Smooth muscle cell (in vitro differentiated cells): ENCODE data around the gene KIF5B. TPM values are rescaled to one million over a fixed set of nuclear protein-coding genes. Genes with fewer than 3 reads are reported as not detected.

ENCODE experiments used
- DNase-seq: peaks from one replicate; lab custom pipeline; 2025; ENCODE audit not compliant: unreplicated experiment; lab: John Stamatoyannopoulos, UW
- H2AFZ ChIP-seq: fragments of 200-600 bp; sonication (generic); 2 replicates; pipeline ENCODE4 v1.6.0; 2016; ENCODE audit warnings: antibody characterized with exemption, low read depth, mild to moderate bottlenecking
- H3F3A ChIP-seq: fragments of 200-600 bp; sonication (generic); 2 replicates; pipeline ENCODE4 v1.6.0; 2017; ENCODE audit warnings: antibody characterized with exemption, low read depth
- H3K27ac ChIP-seq: fragments of 200-600 bp; sonication (generic); 2 replicates; pipeline ENCODE4 v1.5.1; 2016; ENCODE audit warnings: low read depth, mild to moderate bottlenecking
- H3K27me3 ChIP-seq: fragments of 200-600 bp; sonication (generic); 2 replicates; pipeline ENCODE4 v1.6.1; 2016; ENCODE audit warnings: low read depth, mild to moderate bottlenecking
- H3K36me3 ChIP-seq: fragments of 200-600 bp; sonication (generic); 2 replicates; pipeline ENCODE4 v1.5.1; 2016; ENCODE audit warnings: low read depth
- H3K4me1 ChIP-seq: fragments of 200-600 bp; sonication (generic); 2 replicates; pipeline ENCODE4 v1.5.1; 2016; ENCODE audit warnings: low read depth
- H3K4me2 ChIP-seq: fragments of 200-600 bp; sonication (generic); 2 replicates; pipeline ENCODE4 v1.6.0; 2016; ENCODE audit warnings: mild to moderate bottlenecking
- H3K4me3 ChIP-seq: fragments of 200-600 bp; sonication (generic); 2 replicates; pipeline ENCODE4 v1.5.1; 2016; ENCODE audit warnings: mild to moderate bottlenecking
- H3K79me2 ChIP-seq: fragments of 200-600 bp; sonication (generic); 2 replicates; pipeline ENCODE4 v1.6.0; 2016; ENCODE audit warnings: low read depth, mild to moderate bottlenecking
- H3K9ac ChIP-seq: fragments of 200-600 bp; sonication (generic); 2 replicates; pipeline ENCODE4 v1.6.0; 2016; ENCODE audit warnings: low read depth
- H3K9me3 ChIP-seq: fragments of 200-600 bp; sonication (generic); replicated peaks from 2 replicates; pipeline ENCODE4 v1.5.1; 2016; ENCODE audit warnings: low read depth
- H4K20me1 ChIP-seq: fragments of 200-600 bp; sonication (generic); 2 replicates; pipeline ENCODE4 v1.6.0; 2016; ENCODE audit warnings: low read depth
- WGBS: methylation state at CpG from one replicate; pipeline ENCODE4 v1.1.7; 2016; ENCODE audit warnings: low lambda C conversion rate; 5-methylcytosine and 5-hydroxymethylcytosine counted together
- polyA plus RNA-seq: library from polyadenylated mRNA; unstranded; fragments of >200 nt; fragmentation: Nextera tagmentation; extraction: Ambion mirVana; gene quantifications from 2 replicates; pipeline ENCODE4 v1.2.1, GENCODE V29; 2016
- total RNA-seq: library from RNA; depleted of rRNA; stranded (reverse); fragments of >200 nt; gene quantifications from 2 replicates; pipeline ENCODE4 v1.2.3, GENCODE V29; 2014
- TF ChIP-seq, protein P1 (sequence below): fragments of 200-600 bp; sonication (generic); IDR thresholded peaks from 2 replicates; pipeline ENCODE4 v1.5.1; 2017; ENCODE audit warnings: borderline replicate concordance, mild to moderate bottlenecking, antibody characterized with exemption; ENCODE audit not compliant: insufficient read depth, poor library complexity, severe bottlenecking

The KIF5B gene
- total and polyA plus RNA-seq, 2 experiments from 2014 or later, result 74.2 to 164 TPM

DNA sequence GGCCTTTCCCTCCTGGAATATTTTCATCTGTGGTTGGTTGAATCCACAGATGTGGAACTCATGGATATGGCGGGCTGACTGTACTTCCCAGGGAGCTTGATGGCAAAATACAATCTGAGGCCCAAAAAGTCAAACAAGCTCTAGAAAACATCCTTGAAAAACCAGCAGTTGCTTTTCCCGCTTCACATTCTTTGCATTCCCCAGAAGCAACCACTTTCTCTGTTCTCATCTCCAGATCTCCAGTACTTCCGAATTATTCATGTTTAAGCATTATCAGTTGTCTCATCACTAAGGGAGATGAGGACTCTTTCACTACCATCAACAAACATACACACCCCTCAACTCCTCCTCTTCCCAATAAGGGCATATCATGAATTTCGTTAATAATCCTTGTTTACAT lies 55.3 kb downstream of the KIF5B start:
- Histone ChIP-seq H3F3A (peaks cover 5% of the 10 kb centered on the region), H3K27me3 (no peaks in the 10 kb centered on the region), H2AFZ (no peak overlapping the region), H3K9ac (no peak overlapping the region), H3K4me2 (no peak overlapping the region), H3K36me3 (no peaks in the 10 kb centered on the region), H3K79me2 (no peaks in the 10 kb centered on the region), H3K4me3 (no peak overlapping the region), H3K27ac (no peak overlapping the region), H3K4me1 (no peaks in the 10 kb centered on the region), H3K9me3 (no peaks in the 10 kb centered on the region), H4K20me1 (peaks cover 12% of the 10 kb centered on the region)
- no peak for DNase-seq
- WGBS, result 44% methylated on average over 4 of the region's 4 CpGs
- TF ChIP-seq, protein P1, sequence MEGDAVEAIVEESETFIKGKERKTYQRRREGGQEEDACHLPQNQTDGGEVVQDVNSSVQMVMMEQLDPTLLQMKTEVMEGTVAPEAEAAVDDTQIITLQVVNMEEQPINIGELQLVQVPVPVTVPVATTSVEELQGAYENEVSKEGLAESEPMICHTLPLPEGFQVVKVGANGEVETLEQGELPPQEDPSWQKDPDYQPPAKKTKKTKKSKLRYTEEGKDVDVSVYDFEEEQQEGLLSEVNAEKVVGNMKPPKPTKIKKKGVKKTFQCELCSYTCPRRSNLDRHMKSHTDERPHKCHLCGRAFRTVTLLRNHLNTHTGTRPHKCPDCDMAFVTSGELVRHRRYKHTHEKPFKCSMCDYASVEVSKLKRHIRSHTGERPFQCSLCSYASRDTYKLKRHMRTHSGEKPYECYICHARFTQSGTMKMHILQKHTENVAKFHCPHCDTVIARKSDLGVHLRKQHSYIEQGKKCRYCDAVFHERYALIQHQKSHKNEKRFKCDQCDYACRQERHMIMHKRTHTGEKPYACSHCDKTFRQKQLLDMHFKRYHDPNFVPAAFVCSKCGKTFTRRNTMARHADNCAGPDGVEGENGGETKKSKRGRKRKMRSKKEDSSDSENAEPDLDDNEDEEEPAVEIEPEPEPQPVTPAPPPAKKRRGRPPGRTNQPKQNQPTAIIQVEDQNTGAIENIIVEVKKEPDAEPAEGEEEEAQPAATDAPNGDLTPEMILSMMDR, result no peak

DNA sequence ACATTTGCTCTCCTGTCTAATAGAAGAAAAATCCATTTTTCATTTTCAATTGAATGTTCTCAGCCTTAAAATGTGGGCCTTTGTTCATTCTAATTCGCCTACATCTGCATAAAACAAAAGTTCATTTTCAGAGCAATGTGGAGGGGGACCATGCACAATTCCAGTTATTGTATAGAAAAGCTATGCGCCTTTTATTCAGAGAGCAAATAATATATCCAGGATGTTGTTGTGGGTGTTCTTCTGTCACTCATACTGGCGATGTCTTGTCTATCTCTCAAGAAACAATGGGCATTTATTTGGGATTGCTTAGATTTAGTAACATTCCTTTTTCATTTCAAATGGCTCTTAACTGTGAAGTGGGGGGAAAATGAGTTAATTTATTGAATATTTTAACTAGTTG lies 56.4 kb downstream of the KIF5B start:
- no peak overlapping the region for H3K4me3 ChIP-seq
- 93% methylated on average over 3 of the region's 3 CpGs for WGBS
- H4K20me1 ChIP-seq, result peaks cover 1% of the 10 kb centered on the region
- H3K79me2 ChIP-seq, result no peaks in the 10 kb centered on the region
- no peaks in the 10 kb centered on the region for H3K36me3 ChIP-seq
- TF ChIP-seq, protein P1, result no peak
- no peak overlapping the region for H3K9ac ChIP-seq
- H3K9me3 ChIP-seq, result no peaks in the 10 kb centered on the region
- H3K27ac ChIP-seq, result no peak overlapping the region
- no peak for DNase-seq
- H2AFZ ChIP-seq, result no peak overlapping the region
- H3K27me3 ChIP-seq, result no peaks in the 10 kb centered on the region
- H3F3A ChIP-seq, result no peaks in the 10 kb centered on the region
- H3K4me2 ChIP-seq, result no peak overlapping the region
- H3K4me1 ChIP-seq, result no peaks in the 10 kb centered on the region

DNA sequence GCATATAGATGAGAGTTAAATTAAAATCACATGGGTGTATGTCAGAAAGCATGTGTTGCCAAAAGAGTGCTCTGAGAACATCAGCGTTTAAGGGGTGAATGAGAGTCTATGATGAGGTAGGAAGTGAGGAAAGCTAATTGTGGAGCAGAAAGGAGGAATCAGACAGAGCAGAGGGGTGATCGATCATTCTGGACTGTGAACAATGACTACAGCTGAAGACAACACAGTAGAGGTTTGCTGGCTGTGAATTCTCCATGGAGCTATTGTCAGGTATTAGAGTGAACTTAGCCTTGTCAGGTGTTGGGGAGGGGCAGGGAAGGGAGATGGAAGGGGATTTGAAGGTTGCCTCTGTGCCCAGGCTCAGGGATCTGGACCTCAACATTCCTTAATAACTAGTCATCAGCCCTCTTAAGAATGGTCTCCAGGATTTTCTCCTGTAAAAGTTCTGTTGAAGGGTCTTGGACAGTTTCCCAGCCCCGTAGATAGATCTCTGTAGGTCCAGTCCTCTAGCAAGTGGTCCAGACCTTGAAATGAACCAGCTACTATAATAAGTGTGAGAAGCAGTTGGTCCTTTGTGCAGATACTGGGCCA lies 57.1 kb downstream of the KIF5B start:
- Histone ChIP-seq H3K4me1 (no peaks in the 10 kb centered on the region), H3K27ac (no peak overlapping the region), H3K27me3 (no peaks in the 10 kb centered on the region), H3K9me3 (no peaks in the 10 kb centered on the region), H3F3A (no peaks in the 10 kb centered on the region), H3K4me2 (no peak overlapping the region), H3K79me2 (no peaks in the 10 kb centered on the region), H4K20me1 (no peaks in the 10 kb centered on the region), H3K4me3 (no peak overlapping the region), H3K9ac (no peak overlapping the region), H2AFZ (no peak overlapping the region), H3K36me3 (no peaks in the 10 kb centered on the region)
- no peak for DNase-seq
- TF ChIP-seq, protein P1, result no peak
- WGBS, result 74% methylated on average over 3 of the region's 3 CpGs

DNA sequence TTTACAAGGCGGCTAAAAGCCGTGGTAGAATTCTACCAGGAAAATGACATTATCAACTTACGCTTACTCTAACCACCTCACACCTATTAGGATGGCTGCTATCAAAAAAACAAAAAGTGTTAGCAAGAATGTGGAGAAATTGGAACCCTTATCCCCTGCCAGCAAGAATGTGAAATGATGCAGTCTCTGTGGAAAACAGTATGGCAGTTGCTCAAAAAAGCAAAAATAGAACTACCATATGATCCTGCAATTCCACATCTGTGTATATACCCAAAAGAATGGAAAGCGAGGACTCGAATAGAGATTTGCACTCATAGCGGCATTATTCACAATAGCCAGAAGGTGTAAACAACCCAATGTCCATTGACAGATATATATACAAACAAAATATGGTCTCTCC lies 61.3 kb downstream of the KIF5B start:
- Histone ChIP-seq H3K9ac (no peak overlapping the region), H3K27ac (no peak overlapping the region), H3K9me3 (no peaks in the 10 kb centered on the region), H3K79me2 (no peaks in the 10 kb centered on the region), H3K4me3 (no peak overlapping the region), H3F3A (no peaks in the 10 kb centered on the region), H3K4me2 (no peak overlapping the region), H4K20me1 (no peaks in the 10 kb centered on the region), H3K4me1 (no peaks in the 10 kb centered on the region), H3K27me3 (no peaks in the 10 kb centered on the region), H2AFZ (no peak overlapping the region), H3K36me3 (no peaks in the 10 kb centered on the region)
- 81% methylated on average over 6 of the region's 6 CpGs for WGBS
- TF ChIP-seq, protein P1, result no peak
- no peak for DNase-seq
